ENCODE results near the gene SAFB2. TPM values are rescaled to one million over a fixed set of nuclear protein-coding genes. Genes with fewer than 3 reads are reported as not detected.

The SAFB2 gene
- total and polyA plus RNA-seq, 2 donors = 22.2 to 60.6 TPM

DNA sequence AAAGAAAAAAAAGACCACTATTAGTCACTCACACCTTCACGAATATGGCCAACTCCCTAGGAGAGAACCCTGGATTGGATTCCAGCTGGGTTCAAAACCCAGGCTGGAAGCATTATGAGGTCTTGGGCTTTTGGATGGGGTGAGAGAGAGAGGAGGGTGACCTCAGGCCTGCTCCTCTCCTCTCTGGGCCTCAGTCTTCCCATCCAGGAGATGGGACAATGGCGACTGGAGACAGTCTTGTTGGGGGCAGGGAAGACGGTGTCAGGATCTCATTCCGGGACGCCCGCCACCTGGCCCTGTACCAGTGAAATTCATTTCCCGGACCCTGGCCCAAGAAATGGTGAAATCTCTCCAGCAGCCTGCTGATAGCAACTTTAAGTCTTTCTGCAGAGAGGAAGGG lies 81.1 kb downstream of the SAFB2 start:
- no peak for DNase-seq (ENCODE audit: low read depth in 6 of 9, low spot score in 9 of 9)
- Histone ChIP-seq H3K27ac (ENCODE audit: low read depth in 1 of 2, low read length in 1 of 2) (no peak overlapping the region), H3K4me1 (ENCODE audit: control insufficient read depth in 2 of 2, insufficient read depth in 2 of 2, low read length in 2 of 2) (no peaks in the 10 kb centered on the region), H3K27me3 (ENCODE audit: control insufficient read depth in 2 of 2, insufficient read depth in 1 of 2, low read length in 1 of 2) (peaks cover 3 to 22% of the 10 kb centered on the region in 2 donors), H3K9me3 (ENCODE audit: control insufficient read depth in 2 of 2, insufficient read depth in 1 of 2, low read length in 1 of 2) (peaks cover 0 to under 1% of the 10 kb centered on the region in 2 donors), H3K4me3 (ENCODE audit: low read length in 2 of 2) (no peak overlapping the region), H3K36me3 (ENCODE audit: control insufficient read depth in 2 of 2, insufficient read depth in 2 of 2, low read length in 1 of 2) (no peaks in the 10 kb centered on the region)
- 91% methylated on average over 7 of the region's 7 CpGs for WGBS

- no peak for DNase-seq (ENCODE audit: low read depth in 6 of 9, low spot score in 9 of 9)
- Histone ChIP-seq H3K27ac (ENCODE audit: low read depth in 1 of 2, low read length in 1 of 2) (no peak overlapping the region), H3K27me3 (ENCODE audit: control insufficient read depth in 2 of 2, insufficient read depth in 1 of 2, low read length in 1 of 2) (peaks cover 3 to 30% of the 10 kb centered on the region in 2 donors), H3K9me3 (ENCODE audit: control insufficient read depth in 2 of 2, insufficient read depth in 1 of 2, low read length in 1 of 2) (peaks cover 1 to 12% of the 10 kb centered on the region in 2 donors), H3K4me3 (ENCODE audit: low read length in 2 of 2) (no peak overlapping the region), H3K36me3 (ENCODE audit: control insufficient read depth in 2 of 2, insufficient read depth in 2 of 2, low read length in 1 of 2) (no peaks in the 10 kb centered on the region), H3K4me1 (ENCODE audit: control insufficient read depth in 2 of 2, insufficient read depth in 2 of 2, low read length in 2 of 2) (no peaks in the 10 kb centered on the region)
- 93% methylated on average over 10 of the region's 10 CpGs for WGBS
These were observed 82.4 kb downstream of the SAFB2 start for GRCh38 chr19:5540208-5540607.

GRCh38 chr19:5537870-5538269 lies 84.7 kb downstream of the SAFB2 start:
- H3K27me3 ChIP-seq (ENCODE audit: control insufficient read depth in 2 of 2, insufficient read depth in 1 of 2, low read length in 1 of 2) = peaks cover 3 to 32% of the 10 kb centered on the region in 2 donors
- H3K27ac ChIP-seq (ENCODE audit: low read depth in 1 of 2, low read length in 1 of 2) = no peak overlapping the region
- DNase-seq (ENCODE audit: low read depth in 6 of 9, low spot score in 9 of 9) = no peak
- H3K9me3 ChIP-seq (ENCODE audit: control insufficient read depth in 2 of 2, insufficient read depth in 1 of 2, low read length in 1 of 2) = peaks cover 4 to 28% of the 10 kb centered on the region in 2 donors
- no peak overlapping the region for H3K4me3 ChIP-seq (ENCODE audit: low read length in 2 of 2)
- no peaks in the 10 kb centered on the region for H3K4me1 ChIP-seq (ENCODE audit: control insufficient read depth in 2 of 2, insufficient read depth in 2 of 2, low read length in 2 of 2)
- 75% methylated on average over 12 of the region's 12 CpGs for WGBS
- H3K36me3 ChIP-seq (ENCODE audit: control insufficient read depth in 2 of 2, insufficient read depth in 2 of 2, low read length in 1 of 2) = no peaks in the 10 kb centered on the region

Other genes with a start within 250 kb of the SAFB2 start
- not detected for gene ZNRF4, start 167.4 kb downstream of the SAFB2 start, total RNA-seq
- not detected for gene ZNRF4, start 167.4 kb downstream of the SAFB2 start, polyA plus RNA-seq
- gene TINCR, start 54.8 kb downstream of the SAFB2 start, total RNA-seq = 0.19 TPM
- gene TINCR, start 54.8 kb downstream of the SAFB2 start, polyA plus RNA-seq = 0.71 TPM
- gene SAFB, start 307 bp upstream of the SAFB2 start, total RNA-seq = 32.6 TPM
- gene SAFB, start 307 bp upstream of the SAFB2 start, polyA plus RNA-seq = 73.3 TPM
- 70.5 TPM for gene MICOS13, start 57.7 kb upstream of the SAFB2 start, total RNA-seq
- gene MICOS13, start 57.7 kb upstream of the SAFB2 start, polyA plus RNA-seq = 67.6 TPM
- 4.6 TPM for gene HSD11B1L, start 58.3 kb upstream of the SAFB2 start, total RNA-seq
- 6.5 TPM for gene HSD11B1L, start 58.3 kb upstream of the SAFB2 start, polyA plus RNA-seq
- gene RPL36, start 67.5 kb upstream of the SAFB2 start, total RNA-seq = 1,127 TPM
- gene RPL36, start 67.5 kb upstream of the SAFB2 start, polyA plus RNA-seq = 1,924 TPM
- gene LONP1, start 97.4 kb upstream of the SAFB2 start, total RNA-seq = 34.3 TPM
- gene LONP1, start 97.4 kb upstream of the SAFB2 start, polyA plus RNA-seq = 37.7 TPM
- gene CATSPERD, start 97.9 kb upstream of the SAFB2 start, total RNA-seq = 0.05 TPM
- 0.05 TPM for gene CATSPERD, start 97.9 kb upstream of the SAFB2 start, polyA plus RNA-seq
- 1.6 TPM for gene PRR22, start 162.0 kb upstream of the SAFB2 start, total RNA-seq
- gene PRR22, start 162.0 kb upstream of the SAFB2 start, polyA plus RNA-seq = 13.6 TPM
- 25.2 TPM for gene DUS3L, start 168.4 kb upstream of the SAFB2 start, total RNA-seq
- 43.9 TPM for gene DUS3L, start 168.4 kb upstream of the SAFB2 start, polyA plus RNA-seq
- 1.7 TPM for gene NRTN, start 182.3 kb upstream of the SAFB2 start, total RNA-seq
- gene NRTN, start 182.3 kb upstream of the SAFB2 start, polyA plus RNA-seq = 4.0 TPM
- under 0.01 TPM for gene FUT6, start 216.9 kb upstream of the SAFB2 start, total RNA-seq
- 0.43 TPM for gene FUT6, start 216.9 kb upstream of the SAFB2 start, polyA plus RNA-seq
- gene FUT3, start 228.7 kb upstream of the SAFB2 start, total RNA-seq = 0.19 TPM
- 2.9 TPM for gene FUT3, start 228.7 kb upstream of the SAFB2 start, polyA plus RNA-seq
- gene FUT5, start 247.8 kb upstream of the SAFB2 start, total RNA-seq = 0.05 TPM
- not detected for gene FUT5, start 247.8 kb upstream of the SAFB2 start, polyA plus RNA-seq